GM19324 (cell line): ENCODE results near the gene FANK1.
A peak's percentile ranks its signal among the peaks of the same experiment; 100 is the strongest.

Experiments used
- ATAC-seq: cut with Tn5 transposase; IDR thresholded peaks from one replicate; pipeline ENCODE4 v1.9.1; 2021; ENCODE audit warnings: mild to moderate bottlenecking, moderate library complexity; ENCODE audit not compliant: unreplicated experiment, low FRiP score

Gene FANK1, protein sequence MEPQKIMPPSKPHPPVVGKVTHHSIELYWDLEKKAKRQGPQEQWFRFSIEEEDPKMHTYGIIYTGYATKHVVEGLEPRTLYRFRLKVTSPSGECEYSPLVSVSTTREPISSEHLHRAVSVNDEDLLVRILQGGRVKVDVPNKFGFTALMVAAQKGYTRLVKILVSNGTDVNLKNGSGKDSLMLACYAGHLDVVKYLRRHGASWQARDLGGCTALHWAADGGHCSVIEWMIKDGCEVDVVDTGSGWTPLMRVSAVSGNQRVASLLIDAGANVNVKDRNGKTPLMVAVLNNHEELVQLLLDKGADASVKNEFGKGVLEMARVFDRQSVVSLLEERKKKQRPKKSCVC

DNA sequence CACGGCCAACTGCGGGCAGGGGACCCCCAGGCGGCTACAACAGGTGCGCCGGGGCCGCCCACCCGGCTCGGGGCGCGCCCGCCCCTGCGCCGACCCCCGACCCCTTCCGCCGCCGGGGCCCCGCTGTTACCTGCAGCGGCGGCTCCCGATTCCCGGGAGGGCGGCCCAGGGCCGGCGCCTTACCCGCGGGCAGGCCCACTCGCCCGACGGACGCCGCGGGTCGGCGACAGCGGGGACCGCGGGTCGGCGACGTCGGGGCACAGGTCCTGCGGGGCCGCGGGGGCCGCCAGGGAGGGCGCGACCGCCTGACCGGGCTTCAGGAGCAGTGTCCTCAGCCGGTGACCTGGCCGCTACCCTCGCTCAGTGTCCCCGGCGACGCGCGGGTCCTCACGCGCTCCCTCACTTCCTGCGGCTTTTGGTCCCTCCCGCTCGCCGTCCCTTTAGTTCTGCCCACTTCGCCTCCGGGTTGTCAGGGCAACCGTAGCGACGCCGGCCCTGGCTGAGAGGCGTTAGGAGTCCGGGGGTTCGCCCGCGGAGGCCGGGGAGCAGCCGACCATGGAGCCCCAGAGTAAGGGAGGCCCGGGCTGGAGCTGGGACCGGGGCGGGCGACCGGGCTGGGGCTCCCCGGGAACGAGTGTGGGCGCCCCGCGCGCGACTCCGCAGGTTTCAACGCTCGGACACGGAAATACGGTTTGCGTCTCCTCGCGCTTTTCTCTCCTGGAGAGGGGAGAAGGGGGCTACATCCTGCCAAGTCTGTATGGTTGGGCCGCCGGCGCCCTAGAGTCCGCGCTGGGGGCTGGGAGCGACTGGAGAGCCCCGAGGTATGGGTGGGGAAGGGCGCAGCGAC is at the start of gene FANK1:
FANK1 (plus strand) TSS at position 477 of the 847 bp plus-strand sequence; CDS start at position 556, 79 bp downstream.
- peak; percentile 91 for ATAC-seq

DNA sequence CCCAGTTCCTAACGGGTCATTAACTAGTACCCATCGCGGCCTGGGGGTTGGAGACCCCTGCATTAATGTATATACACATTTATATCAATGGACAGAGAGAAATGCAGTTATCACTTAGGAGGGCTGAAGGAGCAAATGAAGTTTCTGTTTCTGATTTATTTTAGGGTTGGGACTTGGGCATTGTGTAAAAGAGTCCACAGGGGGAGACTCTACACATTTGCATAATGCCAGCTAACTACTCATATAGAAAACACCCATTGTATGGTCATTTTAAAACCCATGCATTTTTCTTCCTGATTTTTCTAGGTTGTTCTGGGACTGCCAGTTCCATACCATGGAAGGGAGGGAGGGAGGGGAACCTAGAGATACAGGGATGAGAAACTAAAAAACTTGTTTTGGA is 49.5 kb upstream of the FANK1 start:
- no peak for ATAC-seq

DNA sequence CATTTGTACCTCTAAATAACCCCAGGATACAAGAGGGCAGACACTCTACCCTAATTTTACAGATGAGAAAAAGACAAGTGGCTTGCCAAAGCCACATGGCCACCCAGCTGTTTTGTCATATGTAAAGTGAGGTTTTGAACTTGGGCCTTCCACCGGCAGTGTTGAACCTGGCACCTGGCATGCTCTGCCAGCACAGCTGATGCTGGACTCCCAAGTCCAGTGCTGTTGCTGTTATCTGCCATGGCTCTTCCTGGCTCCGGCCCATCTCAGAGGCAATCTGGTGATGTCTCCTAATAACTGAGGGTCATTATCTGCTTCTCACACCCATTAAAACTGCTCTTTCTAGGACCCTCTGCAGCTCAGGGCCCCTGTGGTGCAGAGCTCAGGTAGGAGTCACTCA is 48.0 kb upstream of the FANK1 start:
- no peak for ATAC-seq

DNA sequence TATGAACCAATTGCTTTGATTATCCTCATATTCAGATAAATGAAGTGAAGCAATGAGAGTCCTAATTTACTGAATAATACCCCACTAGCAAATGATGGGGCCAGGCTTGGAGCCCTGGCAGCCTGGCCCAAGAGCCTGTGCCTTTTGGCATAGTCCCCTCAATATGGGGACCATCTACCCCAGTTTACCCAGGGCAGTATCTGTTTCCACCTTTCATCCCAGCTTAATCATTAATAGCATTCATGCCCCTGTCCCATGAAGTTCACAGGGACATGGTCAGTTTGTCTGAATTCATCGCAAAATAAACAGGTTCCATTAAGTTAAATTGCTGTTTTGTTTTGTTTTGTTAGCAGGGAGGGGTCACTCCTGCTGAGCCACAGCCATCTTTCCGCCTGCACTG is 47.5 kb upstream of the FANK1 start:
- no peak for ATAC-seq

DNA sequence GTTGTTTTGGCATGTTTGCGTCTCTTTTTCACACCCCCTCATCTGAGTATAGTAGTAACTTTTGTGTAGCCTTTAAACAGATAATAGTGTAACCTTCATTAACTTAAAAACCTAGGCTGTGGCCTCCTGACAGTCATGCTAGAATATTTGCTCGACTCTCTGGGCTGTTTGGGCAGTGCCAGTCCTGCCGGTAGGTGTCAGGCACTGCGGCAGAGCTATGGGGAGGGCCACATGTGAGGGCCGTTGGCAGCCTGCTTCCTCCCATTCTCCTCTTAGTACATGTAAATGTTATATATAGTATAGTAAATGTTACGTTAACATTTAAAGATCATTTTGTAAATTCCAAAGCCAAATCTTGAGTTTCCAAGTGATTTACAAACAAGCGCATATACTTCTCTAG is 46.9 kb upstream of the FANK1 start:
- no peak for ATAC-seq

DNA sequence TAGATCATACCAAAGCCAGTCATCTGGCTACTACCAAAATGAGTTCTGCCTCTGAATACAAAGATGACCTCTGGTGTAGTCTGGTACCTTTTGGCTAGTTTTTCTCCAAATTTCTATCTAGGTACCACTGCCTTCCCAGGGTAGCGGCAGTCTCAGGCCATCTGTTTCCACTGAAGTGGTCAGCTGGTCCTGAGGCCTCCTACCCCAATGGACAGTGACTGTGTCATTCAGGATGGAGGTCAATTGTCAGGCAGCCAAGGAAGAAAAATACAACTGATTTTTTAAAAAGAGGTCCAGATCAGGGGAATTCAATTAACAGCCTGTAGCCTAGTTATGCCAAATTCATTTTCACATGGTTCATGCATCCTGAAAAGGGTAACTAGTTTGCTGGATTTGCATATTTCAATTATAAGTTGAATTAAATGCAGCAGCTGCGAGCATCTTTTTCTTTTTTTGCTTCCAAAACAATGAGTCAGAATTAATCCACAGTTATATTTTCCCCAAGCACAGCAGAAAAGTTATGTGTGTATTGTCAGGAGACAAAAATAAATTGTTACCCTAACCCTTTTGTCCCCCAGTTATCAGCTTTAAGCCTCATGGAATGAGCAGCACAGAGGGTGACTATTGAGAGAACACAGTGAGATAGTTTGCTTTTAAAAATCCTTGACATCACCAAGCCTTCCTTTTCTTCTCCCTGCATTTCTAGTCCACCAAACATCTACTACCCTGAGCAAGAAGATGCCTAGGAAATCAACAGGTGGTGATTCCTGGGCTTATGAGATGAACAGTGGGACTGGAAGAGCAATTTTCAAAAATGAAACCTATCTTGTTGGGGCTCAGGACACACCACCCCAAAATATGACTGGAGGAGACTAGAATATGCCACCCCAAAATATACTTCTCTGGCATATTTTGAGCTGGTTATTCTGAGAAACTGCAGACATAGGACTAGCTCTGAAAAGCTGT is 45.3 kb upstream of the FANK1 start:
- ATAC-seq: no peak

DNA sequence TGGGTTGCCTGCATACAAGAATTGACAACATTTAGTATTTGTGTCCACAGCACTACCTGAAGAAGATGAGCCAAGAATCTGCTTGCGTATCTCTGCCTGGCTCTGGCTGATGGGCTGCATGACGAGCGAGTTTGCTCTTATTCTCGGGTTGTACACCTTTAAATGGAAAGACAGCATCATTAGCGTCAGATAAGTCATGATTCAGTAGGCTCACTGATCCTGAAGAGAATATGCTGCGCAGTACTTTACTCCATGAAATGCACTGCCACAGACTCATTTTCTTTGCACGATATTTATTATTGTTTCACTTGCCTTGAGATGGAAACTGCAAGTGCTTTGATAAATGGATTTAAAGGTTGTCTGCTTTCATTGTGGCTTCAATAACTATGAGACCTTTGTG is 43.9 kb upstream of the FANK1 start:
- ATAC-seq: no peak

DNA sequence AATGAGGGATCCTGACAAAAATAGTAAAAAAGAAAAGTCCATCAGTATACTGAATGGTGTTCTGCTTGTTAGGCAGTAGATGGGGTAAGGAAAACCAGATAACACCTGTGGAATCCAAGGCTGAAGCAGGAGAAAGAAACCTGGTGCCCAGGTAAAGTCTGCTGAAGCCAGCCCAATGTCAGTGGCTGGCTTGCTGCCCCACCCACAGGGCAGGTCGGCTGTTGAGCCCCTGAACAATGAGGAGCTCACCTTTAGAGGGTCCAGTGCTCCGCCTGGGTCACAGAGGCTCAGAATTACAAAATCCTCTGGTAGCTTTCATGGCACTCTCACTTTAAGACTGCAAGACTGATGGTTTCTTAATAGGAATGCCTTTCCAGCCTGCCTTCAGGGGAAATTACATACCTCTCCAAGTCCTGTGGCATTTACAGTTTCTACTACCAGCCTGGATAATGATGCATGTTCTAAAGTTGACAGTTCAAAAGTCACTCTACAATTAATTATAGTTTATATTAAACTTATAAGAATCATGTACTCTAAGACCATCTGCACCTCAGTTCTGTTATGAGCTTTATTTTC is 39.1 kb upstream of the FANK1 start:
- ATAC-seq: no peak

DNA sequence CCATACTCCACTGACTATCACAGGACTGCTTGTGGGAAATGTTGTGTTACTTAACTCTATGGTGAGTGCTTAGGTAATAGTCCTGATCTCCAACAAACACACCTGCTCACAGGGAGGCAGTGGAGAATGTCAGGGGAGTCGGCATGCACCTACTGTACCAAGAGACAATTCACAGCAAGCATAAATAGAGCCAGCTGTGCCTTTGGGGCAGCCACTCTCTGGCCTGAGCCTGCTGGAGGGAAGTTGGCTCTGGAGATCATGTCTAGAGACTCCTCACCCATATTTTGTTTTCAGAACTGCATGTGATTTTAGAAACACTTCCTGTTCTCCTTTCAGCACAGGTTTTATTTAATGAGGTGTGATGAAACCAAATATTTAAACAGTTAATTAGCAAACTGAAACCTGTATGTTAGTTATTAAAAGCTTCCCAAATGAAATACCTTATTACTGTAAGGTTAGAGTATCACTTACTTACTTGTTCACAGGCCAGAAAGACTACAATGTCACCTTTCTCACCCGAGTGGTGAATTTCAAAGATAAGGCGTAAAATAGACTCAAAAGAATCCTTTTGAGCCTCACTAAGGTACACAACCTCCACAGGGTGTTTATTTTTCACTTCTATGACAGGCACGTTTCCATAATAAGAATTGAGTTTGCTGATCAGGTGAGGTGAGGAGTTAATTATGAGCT is 37.1 kb upstream of the FANK1 start:
- no peak for ATAC-seq

DNA sequence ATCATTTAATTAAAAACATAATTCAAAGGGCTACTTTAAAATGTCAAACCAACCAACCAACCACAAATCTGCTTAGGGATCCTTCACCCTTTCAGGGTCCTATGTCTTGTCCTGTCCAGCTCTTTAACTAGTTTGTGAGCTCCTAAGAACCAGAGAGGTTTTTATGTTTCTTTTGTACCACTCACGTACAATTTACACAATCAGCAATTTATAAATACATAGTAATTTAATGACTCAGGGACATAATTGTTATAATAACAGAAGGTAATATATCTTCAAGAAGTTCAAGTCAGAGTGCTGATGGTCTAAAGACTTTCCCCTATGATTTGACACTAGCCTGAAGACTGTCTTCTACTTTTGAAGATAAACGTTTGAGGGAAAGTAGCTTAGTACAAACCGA is 31.2 kb upstream of the FANK1 start:
- ATAC-seq: no peak

DNA sequence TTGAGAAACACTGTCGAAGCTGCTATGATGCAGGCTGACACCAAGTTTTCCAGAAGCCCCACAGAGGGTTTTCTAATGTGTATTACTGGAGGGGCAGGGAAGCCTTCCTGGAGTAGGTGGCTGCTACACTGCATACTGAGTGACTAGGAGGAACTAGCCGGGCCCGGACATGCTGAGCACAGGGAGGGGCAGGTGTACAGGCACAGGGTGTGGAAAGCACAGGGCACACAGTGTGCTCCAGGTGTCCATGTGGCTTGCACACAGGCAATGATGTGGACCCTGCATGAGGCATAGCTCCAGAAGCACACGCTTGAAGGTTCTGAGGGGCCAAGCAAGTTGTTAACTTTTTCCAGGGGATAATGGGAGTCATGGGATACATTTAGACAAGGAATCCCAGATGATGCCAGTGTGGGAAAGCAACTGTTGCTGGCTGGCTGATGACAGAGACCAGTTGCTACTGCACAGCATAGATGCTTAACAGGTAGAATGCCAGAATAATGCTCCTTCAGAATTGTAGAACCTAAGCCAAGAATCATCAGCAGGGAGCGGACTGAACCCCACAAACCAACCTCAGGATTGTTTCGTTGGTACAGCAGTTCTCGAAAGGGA is 29.8 kb upstream of the FANK1 start:
- no peak for ATAC-seq

DNA sequence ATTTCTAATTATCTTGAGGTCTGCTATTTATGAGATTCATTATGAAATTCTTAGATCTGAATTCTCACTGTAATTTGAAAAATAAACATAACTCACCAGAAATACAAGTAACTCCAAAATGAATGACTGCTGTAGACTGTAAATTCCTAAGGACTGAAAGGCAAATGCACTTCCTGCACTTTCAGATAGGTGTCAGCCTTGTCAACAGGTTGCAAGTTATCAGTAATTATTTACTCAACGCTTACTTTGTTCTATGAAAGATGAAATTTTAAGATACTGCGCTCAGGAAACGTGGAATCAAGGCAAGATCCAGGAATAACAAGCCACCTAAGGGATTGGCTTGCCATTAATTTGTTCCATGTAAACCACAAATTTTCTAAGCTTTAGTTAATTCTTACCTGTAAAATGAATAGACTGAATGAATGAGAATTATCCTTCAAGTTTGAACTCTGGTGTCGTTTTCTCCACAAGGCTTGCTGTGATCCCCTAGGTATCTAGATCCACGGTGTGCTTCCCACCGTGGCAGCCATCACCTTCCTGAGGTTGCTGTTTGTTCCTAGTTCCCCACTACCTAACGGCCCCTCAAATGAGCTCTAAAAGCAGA is 27.9 kb upstream of the FANK1 start:
- no peak for ATAC-seq

DNA sequence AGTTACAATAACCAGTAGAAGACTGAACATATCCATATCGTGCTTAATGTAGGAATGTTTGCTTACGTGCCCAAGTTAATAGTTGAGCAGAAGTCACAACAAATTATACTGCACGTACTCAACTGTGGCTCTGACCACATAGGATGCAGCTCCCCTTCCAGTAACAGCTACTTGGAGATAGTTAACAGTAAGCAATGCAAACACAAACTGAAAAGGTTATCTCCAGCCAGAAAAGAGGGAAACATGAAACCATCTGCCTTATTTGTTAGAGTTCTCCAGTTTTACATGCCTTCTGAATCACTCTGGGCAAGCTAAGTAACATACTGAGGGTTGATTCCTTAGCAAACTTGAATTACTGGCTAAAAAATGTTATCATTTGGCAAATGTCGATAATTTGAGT is 25.0 kb upstream of the FANK1 start:
- ATAC-seq: no peak

DNA sequence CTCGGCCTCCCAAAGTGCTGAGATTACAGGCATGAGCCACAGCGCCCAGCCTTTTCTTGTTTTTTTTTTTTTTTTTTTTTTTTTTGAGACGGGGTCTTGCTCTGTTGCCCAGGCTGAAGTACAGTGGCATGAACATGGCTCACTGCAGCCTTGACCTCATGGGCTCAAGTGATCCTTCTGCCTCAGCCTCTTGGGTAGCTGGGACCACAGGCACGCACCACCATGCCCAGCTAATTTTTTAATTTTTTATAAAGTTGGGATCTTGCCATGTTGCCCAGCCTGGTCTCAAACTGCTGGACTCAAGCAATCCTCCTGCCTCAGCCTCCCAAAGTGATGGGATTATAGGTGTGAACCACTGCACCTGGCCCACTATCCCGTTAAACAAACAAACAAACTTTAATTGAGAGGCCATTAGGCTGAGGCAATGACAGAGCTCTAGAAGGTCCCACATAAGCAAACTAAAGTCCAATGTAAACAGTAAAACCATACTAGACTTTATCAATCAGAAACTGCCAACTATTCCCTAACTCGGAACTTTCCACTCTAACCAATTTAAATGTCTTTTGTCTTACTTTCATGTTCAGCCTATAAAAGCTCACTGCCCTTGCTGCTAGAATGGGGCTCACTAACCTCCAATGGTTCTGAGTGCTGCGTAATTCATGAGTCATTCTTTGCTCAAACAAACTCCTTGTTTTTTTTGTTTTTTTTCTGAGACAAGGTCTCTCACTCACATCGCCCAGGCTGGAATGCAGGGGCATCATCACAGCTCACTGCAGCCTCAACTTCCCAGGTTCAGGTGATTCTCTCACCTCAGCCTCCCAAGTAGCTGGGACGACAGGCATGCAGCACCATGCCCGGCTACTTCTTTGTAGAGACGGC is 17.2 kb upstream of the FANK1 start:
- ATAC-seq: no peak

DNA sequence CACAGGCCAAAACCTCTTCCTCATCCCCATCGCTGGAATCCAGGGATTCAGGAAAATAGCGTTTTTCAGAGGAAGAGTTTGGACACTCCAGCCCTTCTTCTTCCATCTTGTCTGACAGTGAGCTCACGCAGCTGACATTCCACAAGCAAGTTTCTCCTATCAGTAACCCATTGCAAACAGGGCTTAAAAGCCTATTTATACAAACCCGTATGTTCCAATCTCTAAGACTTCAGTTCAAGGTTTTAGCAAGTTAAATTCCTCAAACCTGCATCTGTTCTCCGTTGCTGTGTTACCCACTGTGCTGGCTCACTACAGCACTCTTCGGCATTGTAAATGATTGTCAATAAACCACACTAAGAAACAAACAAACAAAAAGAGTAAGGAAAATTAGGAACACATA is 15.6 kb upstream of the FANK1 start:
- no peak for ATAC-seq

DNA sequence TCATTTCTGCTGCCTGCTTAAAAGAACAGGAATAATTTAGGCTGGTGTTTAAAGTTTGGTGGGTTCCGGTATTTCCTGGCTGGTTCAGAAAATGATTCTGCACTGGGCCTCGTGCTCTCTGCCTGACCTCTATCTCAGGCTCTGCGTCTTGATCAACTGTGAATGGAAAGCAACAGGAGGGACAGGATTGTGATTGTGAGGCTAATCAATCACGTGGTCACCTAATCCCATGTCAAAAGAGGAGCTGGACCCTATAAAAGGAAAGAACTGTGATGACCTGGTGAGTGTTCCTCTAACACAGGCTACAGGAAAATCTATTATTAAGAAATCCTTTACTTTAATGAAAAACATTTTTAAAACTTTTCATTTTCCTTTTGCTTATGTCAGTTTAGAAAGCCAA is 15.2 kb upstream of the FANK1 start, which contains the start of gene DHX32:
DHX32 (minus strand) TSS at position 101 of the 400 bp plus-strand sequence. CDS start 468 bp downstream, outside the sequence.
- ATAC-seq: no peak

DNA sequence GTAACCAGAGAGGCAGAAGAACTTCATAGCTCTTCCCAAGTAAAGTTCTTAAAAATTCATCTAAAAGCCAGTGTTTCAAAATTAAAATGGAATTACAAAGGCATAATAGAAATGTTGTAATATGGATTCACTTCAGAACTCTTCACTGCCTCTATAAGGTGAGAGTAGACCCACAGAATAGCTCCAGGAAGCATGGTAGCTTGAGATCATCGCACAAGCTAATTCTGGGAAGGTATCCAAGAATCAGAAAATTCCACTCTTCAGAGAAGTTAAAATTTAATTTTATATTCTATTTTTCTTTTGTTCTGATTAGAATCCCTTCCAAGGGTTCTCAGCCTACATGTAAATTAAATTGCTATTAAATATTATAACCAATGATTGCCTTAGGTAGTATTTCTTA is 13.8 kb upstream of the FANK1 start:
- no peak for ATAC-seq

DNA sequence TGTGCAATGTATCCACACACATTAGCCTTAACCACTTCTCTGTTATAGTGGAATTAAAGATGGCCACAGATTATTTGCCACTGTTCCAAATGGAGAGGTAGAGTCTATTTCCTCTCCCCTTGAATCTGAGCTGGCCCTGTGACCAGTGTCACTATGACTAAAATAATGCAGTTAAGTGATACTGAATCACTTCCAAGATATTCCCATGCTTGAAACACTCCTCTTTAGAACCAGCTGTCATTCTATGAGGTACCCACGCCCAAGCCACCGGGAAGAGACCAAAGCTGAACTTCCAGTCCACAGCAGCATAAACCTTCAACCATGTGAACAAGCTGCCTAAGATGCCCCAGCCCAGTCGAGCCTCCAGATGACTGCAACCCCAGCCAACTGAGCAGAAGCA is 13.2 kb upstream of the FANK1 start:
- ATAC-seq: no peak
